Activated T-cell treated with anti-CD3 and anti-CD28 coated beads, Interleukin-2, amount 50 U/mL, for 48 hours (primary cell): ENCODE data around the gene TCFL5.
A peak's percentile ranks its signal among the peaks of the same experiment; 100 is the strongest.

Source experiments
- DNase-seq, 2 experiments: peaks; one replicate each; pipeline ENCODE4 v3.0.0-alpha.2; 2020

Gene TCFL5

DNA sequence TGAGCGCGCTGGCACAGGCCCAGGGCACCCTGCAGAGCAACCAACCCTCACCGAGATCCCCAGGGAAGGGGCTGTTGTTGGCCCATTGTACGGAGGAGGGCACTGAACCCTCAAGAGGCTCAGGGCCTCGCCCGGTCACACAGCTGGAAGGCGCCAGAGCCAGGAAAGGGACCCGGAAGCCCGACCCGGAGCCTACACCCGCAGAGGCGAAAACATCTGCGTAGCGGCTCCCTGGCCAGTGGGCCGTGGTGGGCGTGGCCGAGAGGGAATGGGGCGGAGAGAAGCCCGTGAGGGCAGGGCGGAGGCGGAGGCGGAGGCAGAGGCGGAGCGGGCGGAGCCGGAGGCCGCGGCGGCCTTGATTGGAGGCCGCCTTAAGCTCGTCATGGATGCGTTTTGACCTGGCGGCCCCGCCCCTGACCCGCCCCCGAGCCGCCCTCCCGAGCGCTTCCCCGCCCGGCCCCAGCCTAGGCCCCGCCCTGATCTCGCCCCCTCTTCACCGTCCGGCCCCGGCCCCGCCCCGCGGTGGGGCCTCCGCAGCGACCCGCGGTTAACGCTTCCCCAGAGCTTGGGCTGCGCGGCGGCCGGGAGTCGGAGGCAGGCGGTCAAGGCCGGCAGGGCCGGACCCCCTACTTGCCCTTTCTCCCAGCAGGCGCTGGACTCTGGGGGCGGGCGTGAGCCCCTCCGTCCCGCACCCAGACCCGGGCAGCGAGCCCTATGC, 67.5 kb downstream of the TCFL5 start:
- peak; percentile 98 for DNase-seq

DNA sequence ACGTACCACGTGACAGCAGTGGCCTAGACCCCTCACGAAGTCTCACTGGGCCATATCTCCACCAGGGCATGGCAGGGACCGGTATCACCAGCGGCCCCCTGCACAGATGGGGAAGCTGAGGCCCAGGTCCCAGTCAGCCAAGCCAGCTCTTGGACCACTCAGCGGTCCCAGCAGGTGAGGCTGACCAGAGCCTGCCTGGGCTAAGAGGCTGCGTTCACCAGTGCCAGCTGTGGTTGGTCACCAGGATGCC, 67.9 kb downstream of the TCFL5 start:
- no peak for DNase-seq

DNA sequence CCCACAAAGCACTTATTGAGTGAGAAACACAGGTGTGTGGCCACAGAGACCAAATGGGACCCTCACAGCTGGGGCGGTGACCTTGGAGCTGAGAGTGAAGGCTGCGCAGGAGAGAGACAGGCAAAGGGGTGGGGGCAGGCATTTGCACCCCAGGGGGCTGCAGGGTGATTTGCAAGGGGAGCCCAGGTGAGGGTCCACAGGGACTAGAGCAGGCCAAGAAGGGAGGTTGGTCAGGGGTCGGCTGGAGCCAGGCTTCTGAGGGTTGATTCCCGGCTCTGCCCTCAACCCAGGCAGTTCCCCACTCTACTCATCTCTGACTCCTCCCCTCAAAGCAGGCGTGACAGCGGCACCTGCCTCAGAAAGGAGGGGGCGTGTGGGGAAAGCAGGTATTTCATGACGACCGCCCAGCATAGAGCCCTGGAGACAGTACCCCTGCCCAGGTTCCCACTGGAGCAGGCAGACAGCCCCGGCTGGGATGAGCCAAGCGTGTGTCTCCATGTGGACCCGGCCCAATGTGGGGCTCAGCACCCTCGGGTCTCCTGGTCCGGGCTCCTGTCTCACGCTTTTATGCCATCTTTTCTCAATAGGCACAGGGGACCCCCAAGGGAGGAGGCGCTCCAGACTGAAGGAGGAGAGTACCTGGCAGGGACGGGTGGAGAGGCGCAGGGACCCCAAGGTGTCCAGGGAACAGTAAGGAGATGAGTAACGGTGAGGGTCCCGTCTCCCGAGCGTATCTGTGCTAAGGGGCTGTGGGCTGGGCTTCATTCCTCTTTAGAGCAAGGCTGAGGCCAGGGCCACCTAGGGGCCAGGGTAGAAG, 68.5 kb downstream of the TCFL5 start:
- DNase-seq, result no peak

DNA sequence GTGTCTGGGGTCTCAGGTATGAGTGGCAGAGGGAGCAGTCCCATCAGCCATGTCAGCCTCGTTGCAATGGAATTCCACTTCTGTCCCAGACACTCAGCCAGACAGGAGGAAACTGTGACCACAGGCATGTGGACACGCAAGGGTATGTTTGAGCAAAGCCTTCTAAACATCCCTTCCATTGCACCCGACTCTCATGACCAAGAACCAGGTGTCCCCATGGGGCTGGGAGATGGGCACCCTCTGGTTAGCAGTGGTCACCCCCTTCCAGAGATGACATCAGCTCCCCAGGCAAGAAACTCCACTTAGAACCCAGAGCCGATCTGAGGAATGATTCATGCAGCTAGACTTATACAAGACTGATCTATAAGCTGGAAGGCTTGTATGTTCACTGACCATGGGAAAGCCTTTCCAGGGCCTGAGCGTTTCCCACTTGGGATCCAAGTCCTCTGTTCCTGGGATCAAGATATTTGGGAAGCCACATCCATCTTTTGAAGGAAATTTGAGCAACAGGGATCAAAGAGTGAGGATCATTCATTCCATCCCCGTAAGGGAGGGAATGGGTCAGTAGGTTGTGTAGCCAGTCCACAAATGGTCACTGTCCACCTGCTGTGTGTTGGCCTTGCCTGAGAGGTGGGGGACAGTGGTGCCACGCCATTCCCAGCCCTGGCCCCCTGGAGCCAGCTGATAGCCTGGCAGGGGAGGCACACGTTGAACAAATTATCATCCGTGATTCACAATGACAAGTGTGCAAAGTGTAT, 69.3 kb downstream of the TCFL5 start:
- DNase-seq, result no peak

DNA sequence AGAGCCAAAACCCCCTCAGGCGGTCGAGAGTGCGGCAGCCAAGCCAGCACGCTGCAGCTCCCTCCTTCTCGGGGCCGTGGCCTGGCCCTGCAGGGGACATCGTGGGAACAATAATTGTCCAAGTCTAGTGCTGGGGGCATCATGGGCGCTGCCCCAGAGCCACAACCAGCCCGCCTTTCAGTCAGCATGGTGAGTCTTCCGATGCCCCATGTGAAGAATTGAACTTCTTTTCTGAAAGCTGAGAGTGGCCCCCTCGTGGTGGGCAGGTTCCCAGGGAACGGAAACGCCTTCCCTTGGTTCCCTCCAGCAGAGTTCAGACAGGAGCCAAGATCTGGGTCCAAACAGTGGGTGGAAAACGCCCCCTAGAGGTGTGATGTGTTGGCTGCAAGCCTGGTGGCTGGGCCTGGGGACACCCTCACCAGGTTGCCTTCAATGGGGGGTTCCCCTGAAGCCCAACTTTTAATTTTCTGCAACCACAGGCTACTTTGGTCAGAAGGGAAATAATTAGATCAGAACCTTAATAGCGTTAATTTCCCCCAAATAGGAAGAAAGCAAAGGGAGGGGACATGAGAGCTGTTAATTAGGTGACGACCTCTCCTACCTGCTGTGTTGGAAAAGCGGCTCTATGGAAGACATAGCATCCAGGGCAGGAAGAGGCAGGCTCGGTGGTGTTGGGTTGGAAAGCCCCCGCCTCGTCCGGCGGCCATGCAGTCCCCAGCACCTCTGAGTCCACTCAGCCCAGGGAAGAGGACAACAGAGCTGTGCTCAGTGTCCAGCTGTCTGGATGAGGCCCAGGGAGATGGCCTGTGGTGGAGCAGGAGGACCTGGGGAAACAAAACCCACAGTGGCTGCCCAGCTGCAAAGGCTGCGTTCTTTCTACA, 70.1 kb downstream of the TCFL5 start:
- DNase-seq, result peak; percentile 83 to 87
